ENCODE data around the gene MSI2. TPM values are rescaled to one million over a fixed set of nuclear protein-coding genes. Genes with fewer than 3 reads are reported as not detected.

The MSI2 gene
- polyA plus RNA-seq, 1 of the 3 experiments (the other 2 are of a cell fraction): 24.1 TPM

- peaks cover 2 to 4% of the 10 kb centered on the region in 2 experiments for H3K36me3 ChIP-seq (replicated peaks in 1 of 2; ENCODE audit: control insufficient read depth in 1 of 2, insufficient read depth in 2 of 2, low read length in 1 of 2)
- no peak overlapping the region for H3K4me2 ChIP-seq
- no peaks in the 10 kb centered on the region for H3K27me3 ChIP-seq (ENCODE audit: insufficient read depth)
- H3K27ac ChIP-seq (ENCODE audit: low read depth in 2 of 2, low read length in 1 of 2): no peak overlapping the region
- ChIA-PET CTCF (interaction anchor here (1.1 to 1.8 kb wide), 2 partner anchors 17 to 20 kb away, joined by 4 to 5 read pairs; no protein-coding TSS in a partner anchor), POLR2A (no interaction called here)
- WGBS (ENCODE audit: low lambda C conversion rate): 98% methylated on average over 5 of the region's 5 CpGs
- no peak overlapping the region for H2AFZ ChIP-seq (ENCODE audit: low read depth)
- H3F3A ChIP-seq (replicated peaks; ENCODE audit: insufficient read depth): no peaks in the 10 kb centered on the region
- no peak overlapping the region for H3K4me3 ChIP-seq (ENCODE audit: low read depth in 2 of 2, low read length in 1 of 2)
- no peaks in the 10 kb centered on the region for H4K20me1 ChIP-seq (ENCODE audit: insufficient read depth)
- no peak overlapping the region for H3K9ac ChIP-seq
- no peaks in the 10 kb centered on the region for H3K9me2 ChIP-seq
- no peaks in the 10 kb centered on the region for H3K9me3 ChIP-seq
- TF ChIP-seq RCOR1 (IDR thresholded peaks at IDR 0.05; ENCODE audit: low read length): no peak
- TF ChIP-seq MAX (IDR thresholded peaks at IDR 0.05; ENCODE audit: low read depth): no peak
- TF ChIP-seq MXI1 (IDR thresholded peaks at IDR 0.05; ENCODE audit: low read depth, low read length): no peak
- no peak for TF ChIP-seq FOSL2 (IDR thresholded peaks at IDR 0.05; ENCODE audit: borderline replicate concordance, low read depth)
- no peak for TF ChIP-seq SIN3A (IDR thresholded peaks at IDR 0.05; ENCODE audit: borderline replicate concordance, low read depth, low read length)
- no peak for TF ChIP-seq YY1 (IDR thresholded peaks at IDR 0.05; ENCODE audit: low read depth)
- no peak for TF ChIP-seq ELF1 (IDR thresholded peaks at IDR 0.05)
- TF ChIP-seq NRF1 (IDR thresholded peaks at IDR 0.05; ENCODE audit: low read depth, low read length): no peak
- TF ChIP-seq JUND (IDR thresholded peaks at IDR 0.05): no peak
- no peak for TF ChIP-seq USF2 (IDR thresholded peaks at IDR 0.05; ENCODE audit: borderline replicate concordance, low read depth, low read length)
- TF ChIP-seq FOXJ3 (CRISPR knock-in tag; IDR thresholded peaks at IDR 0.05): no peak
- no peak for TF ChIP-seq NFIC (IDR thresholded peaks at IDR 0.05; ENCODE audit: borderline replicate concordance)
- no peaks in the 10 kb centered on the region; the same call in 1 of the 2 replicates for H3K79me2 ChIP-seq (ENCODE audit: insufficient read depth)
- no peak for DNase-seq
- peaks cover 0 to 13% of the 10 kb centered on the region in 2 experiments; a peak in 1 of 4 replicates for H3K4me1 ChIP-seq (ENCODE audit: control insufficient read depth in 1 of 2, insufficient read depth in 2 of 2, low read depth in 1 of 2, low read length in 1 of 2)
Observed at GRCh38 chr17:57316361-57316760, 60.0 kb downstream of the MSI2 start.

GRCh38 chr17:57317079-57317478 is 60.8 kb downstream of the MSI2 start:
- TF ChIP-seq GABPA (IDR thresholded peaks at IDR 0.05; ENCODE audit: low read depth) (no peak), USF1 (IDR thresholded peaks at IDR 0.05; ENCODE audit: borderline replicate concordance, low read depth) (no peak), EP300 (IDR thresholded peaks at IDR 0.05; ENCODE audit: borderline replicate concordance in 1 of 2, low read depth in 1 of 2, low read length in 1 of 2) (no peak), FOXJ3 (CRISPR knock-in tag; IDR thresholded peaks at IDR 0.05) (no peak), FOXM1 (IDR thresholded peaks at IDR 0.05; ENCODE audit: low read depth) (no peak), CTCF (IDR thresholded peaks at IDR 0.05) (no peak), SIN3A (IDR thresholded peaks at IDR 0.05; ENCODE audit: borderline replicate concordance, low read depth, low read length) (no peak), CHD2 (IDR thresholded peaks at IDR 0.05; ENCODE audit: low read length, partially characterized antibody) (no peak), RXRA (IDR thresholded peaks at IDR 0.05; ENCODE audit: borderline replicate concordance, low read depth) (no peak), FOSL2 (IDR thresholded peaks at IDR 0.05; ENCODE audit: borderline replicate concordance, low read depth) (no peak), YY1 (IDR thresholded peaks at IDR 0.05; ENCODE audit: low read depth) (no peak), GATA2 (CRISPR knock-in tag; IDR thresholded peaks at IDR 0.05) (no peak), SMC3 (IDR thresholded peaks at IDR 0.05; ENCODE audit: low read depth, low read length) (no peak), JUND (IDR thresholded peaks at IDR 0.05) (no peak), TCF12 (IDR thresholded peaks at IDR 0.05) (no peak), RAD21 (IDR thresholded peaks at IDR 0.05; ENCODE audit: low read length) (no peak), NFIC (IDR thresholded peaks at IDR 0.05; ENCODE audit: borderline replicate concordance) (no peak), RCOR1 (IDR thresholded peaks at IDR 0.05; ENCODE audit: low read length) (no peak), PBX3 (IDR thresholded peaks at IDR 0.05) (no peak)
- Histone ChIP-seq H3K9me3 (no peaks in the 10 kb centered on the region), H3F3A (replicated peaks; ENCODE audit: insufficient read depth) (no peaks in the 10 kb centered on the region), H3K36me3 (replicated peaks in 1 of 2; ENCODE audit: control insufficient read depth in 1 of 2, insufficient read depth in 2 of 2, low read length in 1 of 2) (peaks cover 2 to 4% of the 10 kb centered on the region in 2 experiments), H4K20me1 (ENCODE audit: insufficient read depth) (no peaks in the 10 kb centered on the region), H3K4me3 (ENCODE audit: low read depth in 2 of 2, low read length in 1 of 2) (no peak overlapping the region), H3K4me2 (no peak overlapping the region), H3K27ac (ENCODE audit: low read depth in 2 of 2, low read length in 1 of 2) (no peak overlapping the region), H3K9me2 (no peaks in the 10 kb centered on the region), H3K27me3 (ENCODE audit: insufficient read depth) (no peaks in the 10 kb centered on the region), H3K4me1 (ENCODE audit: control insufficient read depth in 1 of 2, insufficient read depth in 2 of 2, low read depth in 1 of 2, low read length in 1 of 2) (peaks cover 0 to 13% of the 10 kb centered on the region in 2 experiments; a peak in 1 of 4 replicates), H2AFZ (ENCODE audit: low read depth) (no peak overlapping the region), H3K9ac (no peak overlapping the region), H3K79me2 (ENCODE audit: insufficient read depth) (no peaks in the 10 kb centered on the region; the same call in 1 of the 2 replicates)
- ChIA-PET CTCF (interaction anchor here (1.8 kb wide), 1 partner anchor 20 kb away, joined by 5 read pairs; no protein-coding TSS in a partner anchor), POLR2A (no interaction called here)
- DNase-seq: no peak
- WGBS (ENCODE audit: low lambda C conversion rate): 95% methylated on average over 3 of the region's 3 CpGs
